ENCODE data around the gene DPT.

DPT gene

DNA sequence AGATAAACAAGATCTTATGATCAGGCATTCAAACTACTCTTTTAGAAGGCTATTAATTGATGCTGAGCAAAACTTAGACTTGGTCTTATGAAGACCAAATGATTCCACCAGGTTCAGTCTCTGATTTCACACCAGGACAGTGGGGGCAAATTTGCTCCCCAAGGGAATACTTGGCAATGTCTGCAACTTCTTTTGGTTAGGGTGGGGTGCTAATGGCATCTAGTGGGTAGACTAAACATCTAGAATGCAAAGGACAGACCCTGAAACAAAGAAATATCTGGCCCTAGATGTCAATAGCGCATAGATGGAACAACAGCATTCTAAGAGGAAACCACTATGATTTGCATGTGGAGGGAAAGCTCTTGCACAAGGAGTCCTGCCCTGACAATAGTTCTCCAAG lies 30.6 kb downstream of the DPT start:
- DNase-seq (ENCODE audit: low read depth) = no peak

GRCh38 chr1:168697356-168698126 lies 31.5 kb downstream of the DPT start:
- DNase-seq (ENCODE audit: low read depth) = no peak

DNA sequence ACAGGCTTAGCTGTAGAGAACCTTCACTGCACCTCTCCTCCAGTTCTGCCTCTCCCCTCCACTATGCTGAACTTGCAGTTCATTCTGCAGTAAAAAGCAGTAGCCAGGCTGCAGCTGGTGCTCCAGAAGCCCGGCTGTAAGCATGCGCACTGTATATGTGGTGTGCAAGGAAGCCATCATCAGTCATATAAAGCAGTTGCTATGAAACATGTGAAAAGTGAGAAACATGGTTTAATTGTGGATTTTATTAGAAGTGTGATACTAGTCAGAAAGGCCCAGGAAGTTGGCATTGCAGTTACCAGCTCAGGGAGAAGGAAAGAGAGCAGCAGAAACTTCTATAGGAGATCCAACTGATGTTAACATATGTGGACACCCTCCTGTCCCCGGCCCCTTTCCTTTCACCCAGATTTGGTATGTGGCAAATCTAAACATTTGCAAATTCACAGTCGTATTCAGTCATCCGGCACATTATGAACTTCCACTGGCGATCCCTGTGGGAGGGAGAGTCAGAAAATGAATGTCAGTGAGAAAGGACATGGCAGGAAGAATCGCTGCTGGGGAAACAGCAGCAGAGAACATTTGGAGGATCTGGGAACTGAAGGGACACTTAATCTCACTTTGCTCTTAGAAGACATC lies 32.8 kb downstream of the DPT start:
- no peak for DNase-seq (ENCODE audit: low read depth)

DNA sequence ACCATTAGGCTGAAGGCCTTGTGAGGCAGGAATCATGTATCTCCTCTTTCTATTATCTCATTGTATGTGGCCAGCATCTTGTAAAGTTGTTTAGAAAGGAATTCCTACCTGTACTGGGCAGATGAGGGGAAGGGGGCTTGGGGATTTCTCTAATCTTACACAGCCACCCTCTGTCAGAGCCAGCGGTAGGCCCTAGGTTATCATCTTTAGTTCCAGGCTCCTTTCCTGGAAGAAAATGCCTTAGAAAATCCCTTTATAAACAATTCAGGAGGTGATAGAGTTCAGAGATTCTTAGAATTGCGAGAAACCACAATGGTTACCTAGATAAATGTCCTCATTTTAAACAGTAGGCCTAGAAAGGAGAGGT lies 35.2 kb downstream of the DPT start:
- DNase-seq (ENCODE audit: low read depth) = no peak

GRCh38 chr1:168693197-168693871 lies 35.7 kb downstream of the DPT start:
- DNase-seq (ENCODE audit: low read depth) = no peak

DNA sequence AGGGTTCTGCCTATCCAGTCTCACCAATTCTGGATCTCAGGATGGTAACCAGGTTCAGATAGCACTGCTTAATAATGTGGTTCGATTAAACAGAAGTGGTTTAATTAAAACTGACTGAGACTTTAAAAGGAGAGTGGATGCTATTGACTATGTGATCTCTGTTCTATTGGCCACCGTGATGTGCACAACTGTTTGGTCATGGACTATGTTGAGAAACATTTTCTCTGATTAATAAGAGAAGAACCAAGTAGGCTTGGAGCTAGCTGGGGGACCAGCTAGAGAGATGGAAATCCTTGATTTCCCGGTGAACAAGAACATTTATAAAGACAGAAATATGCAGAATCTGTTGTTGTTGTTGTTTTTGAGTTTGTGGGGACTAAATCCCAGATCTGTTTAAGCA lies 36.5 kb downstream of the DPT start:
- DNase-seq (ENCODE audit: low read depth) = no peak

GRCh38 chr1:168691541-168691940 lies 37.5 kb downstream of the DPT start:
- no peak for DNase-seq (ENCODE audit: low read depth)

- DNase-seq (ENCODE audit: low read depth) = no peak
Observed at GRCh38 chr1:168689726-168690602, 39.0 kb downstream of the DPT start.

GRCh38 chr1:168689327-168689657 lies 39.7 kb downstream of the DPT start:
- DNase-seq (ENCODE audit: low read depth) = no peak

DNA sequence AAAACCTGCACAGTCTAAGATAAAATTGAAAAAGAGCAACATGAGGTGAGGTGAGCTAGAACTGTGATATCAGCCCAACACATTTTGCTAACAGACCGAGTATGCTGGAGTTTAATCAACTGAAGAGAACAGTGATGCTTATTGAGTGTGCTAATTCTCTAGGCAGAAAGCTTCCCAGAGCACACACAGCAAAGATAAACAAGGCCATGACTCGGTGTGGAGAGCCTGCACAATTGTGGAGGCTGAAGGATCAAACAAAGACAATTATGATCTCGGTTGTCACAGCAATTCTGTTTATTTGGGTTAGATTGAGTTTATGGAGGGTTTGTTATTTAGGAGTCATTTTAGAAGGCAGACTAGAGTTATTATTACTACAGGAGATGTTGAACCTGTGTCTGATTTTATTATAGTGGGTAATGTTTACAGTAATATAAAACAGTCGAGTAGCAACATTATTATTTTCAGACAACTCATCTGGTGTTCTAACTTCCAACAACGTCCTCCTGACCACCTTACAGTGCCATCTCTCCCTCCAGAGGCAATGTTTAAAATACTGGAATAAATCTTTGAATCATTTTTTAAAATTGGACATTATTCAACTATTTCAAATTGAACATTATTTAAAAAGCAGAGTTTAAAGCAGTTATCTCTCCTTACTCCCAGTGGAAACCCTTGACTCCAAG lies 40.2 kb downstream of the DPT start:
- DNase-seq (ENCODE audit: low read depth) = no peak

DNA sequence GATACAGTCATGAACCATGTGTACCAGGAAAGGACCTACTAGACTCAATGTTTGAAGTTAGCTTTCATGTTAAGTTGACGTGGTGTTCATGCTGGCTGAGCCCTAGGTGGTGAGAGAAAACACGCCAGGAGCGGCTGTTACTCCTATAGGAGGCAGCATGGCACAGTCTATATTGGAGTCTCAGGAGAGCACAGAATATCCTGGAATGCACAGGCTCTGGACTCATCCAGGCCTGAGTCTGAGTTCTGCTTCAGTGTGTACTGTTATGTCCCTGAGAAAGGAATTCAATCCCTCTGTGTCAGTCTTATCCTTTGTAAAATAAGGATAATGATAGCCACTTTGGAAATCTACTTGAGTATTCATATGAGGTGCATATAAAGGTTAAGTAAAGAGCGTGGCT lies 41.2 kb downstream of the DPT start:
- no peak for DNase-seq (ENCODE audit: low read depth)

- DNase-seq (ENCODE audit: low read depth) = no peak
Observed at GRCh38 chr1:168686666-168687065, 42.3 kb downstream of the DPT start.

- DNase-seq (ENCODE audit: low read depth) = no peak
Observed at GRCh38 chr1:168683871-168684270, 45.1 kb downstream of the DPT start.

DNA sequence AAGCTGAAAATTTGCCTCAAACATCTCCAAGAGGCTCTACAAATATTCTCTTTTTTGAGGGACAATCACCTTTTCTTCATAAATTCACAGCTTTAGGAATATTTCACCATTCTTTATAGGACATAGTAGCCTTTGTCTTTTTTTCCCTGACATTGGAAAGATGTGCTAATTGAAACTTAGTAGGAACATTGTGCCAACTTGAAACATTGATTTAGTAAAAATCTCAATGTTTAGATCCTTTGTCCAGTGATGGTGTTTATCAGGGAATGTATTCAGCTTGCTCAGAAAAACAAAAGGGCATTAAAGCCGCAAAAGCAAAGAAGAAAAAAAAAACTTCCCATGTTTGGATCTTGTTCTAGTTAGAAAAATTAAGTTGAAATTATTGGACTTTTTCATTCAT lies 52.1 kb downstream of the DPT start:
- DNase-seq (ENCODE audit: low read depth) = no peak

DNA sequence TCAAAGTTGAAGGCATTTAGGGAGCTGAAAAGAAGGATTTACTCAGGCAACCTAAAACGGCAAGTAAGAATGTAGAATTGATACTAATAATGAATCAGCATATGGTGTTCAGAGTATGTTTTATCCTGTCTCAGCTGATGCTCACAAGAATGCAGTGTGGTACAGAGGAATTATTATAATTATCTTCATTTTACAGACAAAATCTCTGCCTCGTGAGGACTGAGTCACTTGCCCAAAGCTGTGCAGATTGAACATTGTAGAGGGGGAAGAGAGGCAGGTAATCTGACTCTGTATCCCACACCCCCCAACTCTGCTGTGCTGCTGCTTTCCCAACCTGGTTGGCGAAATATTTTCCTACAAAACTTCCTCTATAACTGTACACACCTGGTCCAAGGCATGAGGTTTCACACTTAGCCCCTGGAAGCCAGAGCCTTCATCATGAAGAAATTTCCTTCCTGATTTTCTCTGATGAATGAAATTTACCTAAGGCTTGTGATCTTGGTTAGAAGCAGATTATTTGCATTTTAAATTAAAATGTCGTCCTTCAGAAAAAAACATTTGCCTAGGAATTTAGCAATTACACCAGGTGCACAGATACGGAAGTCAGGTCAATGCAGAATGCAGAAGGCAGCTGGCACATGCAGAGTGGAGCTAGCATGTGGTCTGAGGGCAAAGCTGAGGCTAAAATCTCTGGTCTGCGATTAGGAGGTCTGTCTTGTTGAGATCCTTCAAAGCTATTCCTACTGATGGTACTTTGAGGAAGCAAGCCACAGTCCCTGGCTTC lies 52.8 kb downstream of the DPT start:
- DNase-seq (ENCODE audit: low read depth) = no peak

- DNase-seq (ENCODE audit: low read depth) = no peak
Observed at GRCh38 chr1:168673974-168674683, 54.9 kb downstream of the DPT start.

- no peak for DNase-seq (ENCODE audit: low read depth)
Observed at GRCh38 chr1:168672278-168672677, 56.7 kb downstream of the DPT start.

GRCh38 chr1:168671782-168672181 lies 57.2 kb downstream of the DPT start:
- DNase-seq (ENCODE audit: low read depth) = no peak

GRCh38 chr1:168665975-168666374 lies 63.0 kb downstream of the DPT start:
- no peak for DNase-seq (ENCODE audit: low read depth)

GRCh38 chr1:168664069-168664834 lies 64.8 kb downstream of the DPT start:
- DNase-seq (ENCODE audit: low read depth) = no peak

Data from stimulated activated CD8-positive, alpha-beta memory T cell treated with anti-CD3 and anti-CD28 coated beads, Interleukin-4, amount 100 ng/mL, for 24 hours (primary cell).